NCI-H510A (cell line): ENCODE data around the gene ALG3.
A peak's percentile ranks its signal among the peaks of the same experiment; 100 is the strongest.
"Not testable (repeated sequence)": the region's sequence is repeated elsewhere in the genome, so short reads cannot be mapped to it uniquely, and the experiment has no call there.

Source experiments
- DNase-seq: peaks from one replicate; lab custom pipeline; 2025; lab: John Stamatoyannopoulos, UW

Gene ALG3

DNA sequence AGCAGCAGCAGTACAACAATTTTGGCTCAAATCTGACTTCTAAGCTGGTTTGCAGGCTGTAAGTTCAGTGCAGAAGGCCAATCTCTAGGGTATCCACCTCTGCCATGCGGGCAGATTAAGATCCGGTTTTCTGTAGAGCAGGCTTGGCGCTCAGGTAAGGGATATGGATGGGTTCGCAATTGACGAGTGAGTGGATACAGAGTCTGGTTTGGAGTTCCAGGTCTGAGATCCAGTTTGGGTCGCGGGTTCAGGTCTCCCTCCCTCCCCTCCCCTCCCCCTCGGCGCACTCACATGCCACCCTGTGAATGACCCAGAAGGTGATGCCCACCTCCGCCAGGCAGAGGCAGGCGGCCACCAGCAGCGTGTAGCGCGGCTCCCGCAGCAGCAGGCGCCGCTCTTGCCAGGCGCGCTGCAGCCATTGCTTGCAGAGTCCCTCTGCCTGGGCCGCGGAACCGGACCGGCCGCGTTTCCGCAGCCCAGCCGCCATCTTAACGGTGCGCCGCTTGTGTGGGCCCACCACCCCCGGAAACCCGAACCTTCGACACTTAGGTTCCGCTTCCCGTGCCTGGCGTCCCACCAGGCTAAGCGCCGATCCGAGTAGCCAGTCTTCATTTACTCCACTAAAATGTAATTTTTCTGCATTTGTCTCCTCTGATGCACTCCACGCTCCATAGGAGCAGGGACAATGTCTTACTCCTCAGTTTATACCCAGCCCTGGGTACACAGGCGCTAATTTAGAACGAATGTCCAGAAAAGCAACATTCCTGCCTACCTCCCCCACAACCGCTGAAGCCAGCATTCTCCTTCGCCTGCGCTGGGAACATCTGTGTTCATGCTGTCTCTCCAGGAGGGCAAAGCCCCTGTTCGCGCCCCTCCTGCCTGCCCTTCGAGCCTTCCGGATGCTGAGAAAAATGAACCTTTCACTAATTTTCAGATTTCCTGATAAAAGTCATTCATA, at the start of gene ALG3:
Gene ALG3 (minus strand): TSS at position 509 of the 958 bp plus-strand sequence. CDS start 22 bp downstream, at position 487.
- peak; percentile 72 for DNase-seq

DNA sequence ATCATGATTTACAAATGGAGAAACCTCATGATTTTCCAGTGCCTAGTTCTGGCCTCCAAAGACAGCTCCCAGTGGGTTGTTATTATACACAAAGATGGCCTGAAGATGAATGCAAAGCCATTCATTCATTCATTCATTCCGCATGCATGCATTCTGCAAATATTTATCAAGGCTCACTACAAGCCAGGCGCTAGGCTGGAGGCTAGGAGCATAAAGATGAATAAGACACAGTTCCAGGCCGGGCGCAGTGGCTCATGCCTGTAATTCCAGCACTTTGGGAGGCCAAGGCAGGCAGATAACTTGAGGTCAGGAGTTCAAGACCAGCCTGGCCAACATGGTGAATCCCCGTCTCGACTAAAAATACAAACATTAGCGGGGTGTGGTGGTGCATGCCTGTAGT, 47.9 kb upstream of the ALG3 start:
- no peak for DNase-seq

DNA sequence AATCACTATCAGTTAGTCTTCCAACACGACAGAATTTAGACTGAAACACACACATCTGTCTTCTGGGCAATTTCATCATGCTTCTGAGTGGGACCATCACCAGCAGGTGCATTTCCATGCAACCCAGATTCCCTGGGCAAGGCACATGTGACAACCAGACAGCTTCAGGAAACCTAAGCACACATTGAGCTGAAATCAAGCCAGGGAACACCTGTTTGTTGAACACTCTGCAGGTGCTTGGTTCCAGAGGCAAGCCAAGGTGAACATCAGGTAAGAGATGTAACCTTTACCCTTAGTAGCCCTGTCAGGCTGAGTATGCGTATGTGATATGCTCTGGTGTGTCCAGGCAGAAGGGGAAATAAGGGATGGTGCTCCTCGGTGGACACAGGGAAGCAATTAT, 47.0 kb upstream of the ALG3 start:
- DNase-seq: no peak

DNA sequence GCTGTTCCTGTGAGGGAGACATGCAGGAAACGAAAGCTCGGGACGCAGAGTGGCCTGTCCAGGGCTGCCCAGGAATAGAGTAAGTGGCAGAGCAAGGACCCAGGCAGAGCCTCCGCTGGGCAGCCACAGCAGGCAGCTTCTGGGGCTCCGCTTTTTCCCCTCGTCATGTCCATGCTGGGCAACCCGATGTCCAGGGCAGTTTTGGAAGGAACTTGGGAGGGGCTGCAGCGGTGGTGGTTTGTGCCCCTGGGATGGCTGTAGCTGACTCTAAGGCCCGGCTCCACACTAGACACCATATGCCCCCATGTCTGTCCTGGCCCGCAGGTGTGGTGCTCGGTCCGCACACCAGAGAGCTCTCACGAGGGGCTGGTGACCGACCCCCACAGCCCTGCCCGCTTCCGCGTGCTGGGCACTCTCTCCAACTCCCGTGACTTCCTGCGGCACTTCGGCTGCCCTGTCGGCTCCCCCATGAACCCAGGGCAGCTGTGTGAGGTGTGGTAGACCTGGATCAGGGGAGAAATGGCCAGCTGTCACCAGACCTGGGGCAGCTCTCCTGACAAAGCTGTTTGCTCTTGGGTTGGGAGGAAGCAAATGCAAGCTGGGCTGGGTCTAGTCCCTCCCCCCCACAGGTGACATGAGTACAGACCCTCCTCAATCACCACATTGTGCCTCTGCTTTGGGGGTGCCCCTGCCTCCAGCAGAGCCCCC, 43.1 kb upstream of the ALG3 start:
- DNase-seq: no peak

DNA sequence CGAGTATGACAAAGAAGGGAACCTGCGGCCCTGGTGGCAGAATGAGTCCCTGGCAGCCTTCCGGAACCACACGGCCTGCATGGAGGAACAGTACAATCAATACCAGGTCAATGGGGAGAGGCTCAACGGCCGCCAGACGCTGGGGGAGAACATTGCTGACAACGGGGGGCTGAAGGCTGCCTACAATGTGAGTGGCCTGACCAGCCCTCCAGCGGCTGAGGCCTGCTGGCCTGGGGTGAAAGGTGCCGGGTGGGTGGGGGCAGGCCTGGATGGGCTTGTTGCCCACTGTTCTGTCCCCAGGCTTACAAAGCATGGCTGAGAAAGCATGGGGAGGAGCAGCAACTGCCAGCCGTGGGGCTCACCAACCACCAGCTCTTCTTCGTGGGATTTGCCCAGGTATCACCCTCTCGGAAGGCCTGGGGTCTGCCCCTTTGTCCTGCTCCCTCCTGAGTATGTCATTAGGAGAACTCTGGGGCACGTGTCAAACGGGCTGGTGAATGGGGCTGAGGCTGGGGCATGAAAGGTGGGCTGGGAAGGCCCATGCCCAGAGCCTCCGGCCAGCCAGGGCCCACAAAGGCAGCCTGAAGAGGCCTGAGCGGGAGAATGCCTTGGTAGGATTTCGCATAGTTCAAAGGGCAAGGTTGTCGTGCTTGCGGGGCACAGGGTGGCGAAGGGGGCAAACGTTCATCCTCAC, 42.4 kb upstream of the ALG3 start:
- no peak for DNase-seq

DNA sequence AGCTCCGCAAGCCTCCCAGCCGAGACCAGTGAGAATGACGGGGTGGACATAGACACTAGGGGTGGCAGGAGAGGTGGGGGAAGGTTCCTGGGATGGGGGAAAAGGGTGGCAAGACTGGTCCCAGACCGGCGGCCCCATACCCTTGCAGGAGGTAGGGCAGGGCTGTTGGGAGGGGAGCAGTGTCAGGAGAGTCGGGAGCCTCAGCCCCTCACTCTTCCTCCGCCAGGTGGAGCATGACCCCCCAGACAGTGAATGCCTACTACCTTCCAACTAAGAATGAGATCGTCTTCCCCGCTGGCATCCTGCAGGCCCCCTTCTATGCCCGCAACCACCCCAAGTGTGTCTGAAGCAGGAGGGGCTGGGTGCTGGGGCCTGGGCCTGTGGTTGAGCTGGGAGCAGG, 41.6 kb upstream of the ALG3 start:
- DNase-seq: no peak

DNA sequence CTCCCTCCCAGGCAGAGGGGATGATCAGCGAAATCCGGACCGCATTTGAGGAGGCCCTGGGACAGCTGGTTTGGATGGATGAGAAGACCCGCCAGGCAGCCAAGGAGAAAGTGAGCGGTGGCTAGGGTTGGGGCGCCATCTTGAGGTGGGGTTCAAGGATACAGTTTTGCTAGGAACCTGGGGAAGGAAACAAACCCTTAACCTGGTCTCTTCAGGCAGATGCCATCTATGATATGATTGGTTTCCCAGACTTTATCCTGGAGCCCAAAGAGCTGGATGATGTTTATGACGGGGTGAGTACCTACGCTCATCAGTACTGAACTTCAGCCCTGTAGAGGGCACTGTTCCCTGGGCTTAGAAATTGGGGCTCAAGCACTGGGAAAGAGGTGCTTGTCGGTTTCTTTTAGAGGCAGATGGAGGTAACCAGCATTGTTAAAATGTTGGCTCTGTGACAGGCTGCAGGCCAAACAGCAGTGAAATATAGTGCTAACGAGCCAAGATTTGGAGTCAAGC, 40.7 kb upstream of the ALG3 start:
- peak; percentile 25 for DNase-seq

DNA sequence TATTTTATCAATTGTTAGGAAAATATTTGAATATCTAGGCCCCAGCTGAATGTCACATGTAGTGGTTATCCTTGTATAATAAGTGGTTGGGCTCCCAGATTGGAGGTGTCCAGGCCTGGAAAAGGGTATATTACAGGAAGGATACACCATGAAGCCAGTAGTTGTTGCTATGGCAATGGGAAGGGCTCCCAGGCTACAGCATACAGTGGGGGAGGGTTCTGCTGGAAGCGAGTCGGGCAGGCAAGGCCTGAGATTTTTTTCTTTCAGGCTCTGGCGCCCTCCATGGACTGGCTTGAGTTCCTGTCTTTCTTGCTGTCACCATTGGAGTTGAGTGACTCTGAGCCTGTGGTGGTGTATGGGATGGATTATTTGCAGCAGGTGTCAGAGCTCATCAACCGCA, 35.9 kb upstream of the ALG3 start:
- DNase-seq: peak; percentile 78

DNA sequence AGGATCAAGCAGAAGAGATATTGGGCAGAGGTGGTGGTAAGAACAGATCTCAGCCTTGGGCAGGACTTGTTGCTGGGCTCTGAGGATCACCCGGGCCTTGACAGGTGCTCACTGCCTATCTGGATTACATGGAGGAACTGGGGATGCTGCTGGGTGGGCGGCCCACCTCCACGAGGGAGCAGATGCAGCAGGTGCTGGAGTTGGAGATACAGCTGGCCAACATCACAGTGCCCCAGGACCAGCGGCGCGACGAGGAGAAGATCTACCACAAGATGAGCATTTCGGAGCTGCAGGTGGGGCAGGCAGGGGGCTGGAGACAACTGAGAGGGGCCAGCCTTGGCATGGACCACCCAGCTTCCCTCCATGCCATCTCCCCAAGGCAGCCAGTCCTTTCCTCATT, 34.9 kb upstream of the ALG3 start:
- no peak for DNase-seq

DNA sequence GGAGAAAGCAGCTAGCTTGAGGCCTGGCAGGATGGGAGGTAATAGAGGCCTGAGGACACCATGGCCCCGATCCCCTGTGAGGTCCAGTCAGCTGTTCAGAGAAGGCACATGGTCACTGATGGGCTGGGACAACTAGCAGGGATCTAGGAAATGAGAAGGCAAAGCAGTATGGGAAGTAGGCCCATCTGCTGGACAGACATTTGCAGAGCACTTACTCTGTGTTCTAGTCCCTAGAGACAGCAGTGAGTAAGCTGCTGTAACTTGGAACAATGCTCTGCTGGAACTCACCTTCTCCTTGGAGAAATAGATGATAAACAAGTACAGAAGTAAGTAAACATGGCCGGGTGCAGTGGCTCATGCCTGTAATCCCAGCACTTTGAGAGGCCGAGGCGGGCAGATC, 34.2 kb upstream of the ALG3 start:
- DNase-seq: no peak

DNA sequence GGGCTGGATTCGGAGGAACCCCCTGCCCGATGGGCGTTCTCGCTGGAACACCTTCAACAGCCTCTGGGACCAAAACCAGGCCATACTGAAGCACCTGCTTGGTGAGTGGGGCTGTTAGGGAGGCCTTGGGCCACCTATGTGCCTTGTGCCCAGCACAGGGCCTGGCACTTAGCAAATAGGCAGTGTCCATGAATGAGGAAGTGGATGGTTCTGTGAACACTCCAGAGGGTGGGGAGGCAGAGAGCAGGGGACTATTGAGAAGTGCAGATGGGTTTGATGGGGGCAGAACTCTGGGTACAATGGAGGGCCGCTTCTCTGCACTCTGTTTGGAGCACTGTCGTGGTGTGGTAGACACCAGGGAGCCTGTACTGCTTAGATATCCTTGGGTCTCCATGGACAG, 28.6 kb upstream of the ALG3 start:
- no peak for DNase-seq

DNA sequence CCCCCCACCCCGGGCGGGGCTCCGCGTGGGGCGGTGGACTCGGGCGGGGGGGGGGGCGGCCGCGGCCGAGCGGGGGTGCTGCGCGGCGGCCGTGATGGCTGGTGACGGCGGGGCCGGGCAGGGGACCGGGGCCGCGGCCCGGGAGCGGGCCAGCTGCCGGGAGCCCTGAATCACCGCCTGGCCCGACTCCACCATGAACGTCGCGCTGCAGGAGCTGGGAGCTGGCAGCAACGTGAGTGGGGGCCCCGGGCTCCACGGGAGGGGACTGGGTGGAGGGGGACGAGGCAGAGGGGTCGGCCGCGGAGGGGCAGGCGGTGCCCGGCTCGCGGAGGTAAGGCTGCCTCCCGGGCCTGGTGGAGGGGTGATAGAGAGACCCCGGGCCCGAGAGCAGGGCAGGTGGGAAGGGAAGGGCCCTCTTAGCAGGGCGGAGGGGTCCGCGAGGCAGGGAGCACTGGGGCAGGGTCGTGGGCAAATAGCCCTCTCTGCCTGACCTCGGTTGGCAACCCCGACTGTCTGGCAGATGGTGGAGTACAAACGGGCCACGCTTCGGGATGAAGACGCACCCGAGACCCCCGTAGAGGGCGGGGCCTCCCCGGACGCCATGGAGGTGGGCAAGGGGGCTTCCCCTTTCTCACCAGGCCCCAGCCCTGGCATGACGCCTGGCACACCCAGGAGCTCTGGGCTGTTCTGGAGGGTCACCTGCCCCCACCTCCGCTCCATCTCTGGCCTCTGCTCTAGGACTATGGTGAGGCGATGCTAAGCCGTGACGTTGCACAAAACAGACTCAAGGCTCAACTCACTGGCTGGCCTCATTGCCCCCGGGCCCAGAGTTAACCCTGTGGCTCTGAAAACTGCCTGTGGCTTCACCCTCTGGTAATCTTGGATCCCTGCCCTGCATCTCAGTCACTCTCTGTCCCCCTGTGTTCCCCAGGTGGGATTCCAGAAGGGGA, 27.5 kb upstream of the ALG3 start, which contains the start of gene ECE2:
Gene ECE2 (plus strand): TSS at position 62 of the 950 bp plus-strand sequence. CDS start 132 bp downstream, at position 194.
- DNase-seq: no peak

DNA sequence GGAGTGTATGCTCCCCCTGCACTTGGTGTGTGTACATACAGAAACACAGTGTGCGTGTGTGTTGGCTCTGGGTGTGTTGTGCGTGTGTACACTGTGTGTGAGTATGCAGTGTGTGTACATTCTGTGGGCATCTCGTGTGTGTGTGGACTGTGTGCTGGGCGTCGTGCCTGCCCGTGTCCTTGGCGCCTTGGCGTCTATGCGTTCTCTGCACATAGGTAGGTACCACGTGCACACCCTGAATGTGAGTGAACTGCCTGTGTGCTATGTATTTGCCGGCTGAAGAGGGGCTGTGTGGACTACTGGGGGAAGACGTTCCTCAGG, 26.6 kb upstream of the ALG3 start:
- DNase-seq: no peak

DNA sequence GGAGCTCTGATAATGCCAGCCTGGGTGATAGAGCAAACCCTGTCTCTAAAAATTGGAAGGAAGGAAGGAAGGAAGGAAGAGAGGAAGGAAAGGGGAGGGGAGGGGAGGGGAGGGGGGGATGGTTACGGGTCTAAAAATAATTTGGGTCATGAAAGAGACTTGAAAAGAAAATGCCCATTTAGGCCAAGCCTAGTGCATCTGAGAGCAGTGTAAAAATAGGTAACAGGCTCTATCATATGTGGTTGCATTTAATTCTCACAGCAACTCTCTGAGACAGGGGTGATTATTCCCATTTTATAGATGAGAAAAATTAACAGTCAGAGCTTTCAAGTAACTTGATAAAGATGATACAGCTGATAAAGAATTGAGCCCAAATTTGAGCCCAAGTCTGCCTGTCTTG, 23.5 kb upstream of the ALG3 start:
- DNase-seq: no peak

DNA sequence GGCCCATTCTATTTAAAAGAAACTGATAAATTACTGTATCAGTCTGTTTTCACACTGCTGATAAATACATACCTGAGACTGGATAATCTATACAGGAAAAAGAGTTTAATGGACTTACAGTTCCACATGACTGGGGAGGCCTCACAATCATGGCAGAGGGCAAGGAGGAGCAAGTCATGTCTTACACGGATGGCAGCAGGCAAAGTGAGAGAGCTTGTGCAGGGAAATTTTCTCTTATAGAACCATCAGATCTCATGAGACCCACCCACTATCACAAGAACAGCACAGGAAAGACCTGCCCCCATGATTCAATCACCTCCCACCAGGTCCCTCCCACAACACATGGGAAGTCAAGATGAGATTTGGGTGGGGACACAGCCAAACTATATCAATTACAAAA, 18.5 kb upstream of the ALG3 start:
- DNase-seq: not testable (repeated sequence)

DNA sequence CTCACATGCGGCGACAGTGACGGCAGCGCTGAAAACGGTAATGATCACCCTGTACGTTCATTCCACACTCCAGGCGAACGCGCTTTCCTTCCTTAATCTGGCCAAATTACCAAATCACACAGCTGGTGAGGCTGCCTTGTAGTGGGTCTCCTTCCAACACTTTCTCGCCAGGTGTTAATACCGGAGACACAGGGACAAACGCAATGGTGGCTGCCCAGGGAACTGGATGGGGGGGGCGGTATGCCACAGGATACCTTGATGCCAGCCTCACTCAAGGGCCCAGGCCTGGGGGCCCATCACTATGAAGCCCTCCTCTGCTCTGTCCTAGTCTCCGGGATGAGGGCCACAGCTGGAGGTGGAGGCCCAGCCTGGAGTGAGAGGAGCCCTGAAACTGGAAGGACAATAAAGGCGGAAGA, 14.0 kb upstream of the ALG3 start:
- no peak for DNase-seq

DNA sequence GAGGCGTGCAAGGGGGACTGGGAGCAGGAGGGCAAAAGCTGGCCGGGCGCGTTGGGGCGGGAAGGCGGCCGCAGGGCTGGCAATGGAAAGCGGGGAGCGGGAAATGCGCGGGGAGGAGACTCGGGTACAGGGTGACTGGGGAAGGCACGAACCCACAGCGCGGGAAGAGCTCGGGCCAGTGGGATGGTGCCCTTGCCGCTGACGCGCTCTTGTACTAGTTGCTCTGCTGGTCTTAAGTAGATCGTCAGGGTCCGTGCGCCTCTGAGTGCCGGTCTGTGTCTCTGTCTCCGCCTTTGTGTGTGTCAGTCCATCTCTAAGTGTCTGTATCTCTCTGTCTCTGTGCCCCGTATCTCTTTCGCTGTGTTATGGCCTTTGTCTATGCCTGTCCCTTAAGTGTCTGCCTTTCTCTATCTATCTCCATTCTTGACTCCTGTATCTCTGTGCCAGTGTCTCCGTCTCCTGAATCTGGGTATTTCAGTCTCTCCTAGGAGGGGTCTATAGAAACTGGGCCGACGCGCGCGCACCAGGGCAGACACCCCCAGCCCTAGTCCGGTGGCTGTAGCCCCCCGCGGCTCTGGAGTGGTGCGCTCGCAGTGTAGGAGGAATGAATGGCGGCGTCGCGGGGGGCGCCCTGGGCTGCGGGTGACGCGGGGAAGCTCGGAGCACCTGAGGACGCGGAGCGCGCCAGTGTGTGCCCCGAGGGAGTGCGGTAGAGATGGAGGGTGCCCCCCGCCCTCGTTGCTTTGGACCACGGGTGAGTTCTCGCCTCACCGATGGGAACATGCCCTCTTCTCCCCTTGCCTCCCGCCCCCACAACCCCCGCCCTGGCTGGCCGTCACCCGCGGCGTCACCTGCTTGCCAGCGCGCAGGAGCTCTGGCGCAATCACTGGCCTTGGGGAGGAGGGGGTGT, 13.3 kb upstream of the ALG3 start:
- DNase-seq: peak; percentile 73

DNA sequence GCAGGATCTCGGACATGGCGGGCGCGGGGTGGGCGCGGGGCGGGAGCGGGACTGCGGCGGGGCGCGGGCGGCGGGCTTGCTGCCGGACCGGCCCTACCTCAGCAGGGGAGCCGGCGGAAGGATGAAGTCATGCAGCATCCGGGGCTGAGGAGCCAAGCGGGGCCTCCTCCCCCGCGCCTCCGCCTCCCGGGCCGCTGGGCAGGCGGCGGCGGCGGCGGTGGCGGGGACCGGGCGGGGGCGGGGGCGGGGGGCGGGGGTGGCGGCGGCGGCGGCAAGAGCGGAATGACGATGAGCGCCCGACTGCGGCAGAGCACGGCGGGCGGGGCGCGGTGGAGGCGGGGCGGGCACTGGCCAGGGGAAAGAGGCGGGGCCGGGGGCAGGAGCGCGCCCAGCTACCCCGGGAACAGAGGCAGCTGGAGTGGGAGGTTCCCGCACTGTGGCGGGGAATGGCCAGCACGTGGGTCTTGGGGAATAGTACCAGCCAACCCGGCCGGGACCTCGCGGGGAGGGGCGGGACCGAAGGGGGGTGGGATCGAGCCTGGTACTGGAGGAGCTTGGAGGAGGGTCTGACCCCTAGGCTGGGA, 12.6 kb upstream of the ALG3 start, which contains the start of gene CAMK2N2:
Gene CAMK2N2 (minus strand): TSS at position 284 of the 584 bp plus-strand sequence. CDS start 268 bp downstream, at position 16.
- peak; percentile 91 for DNase-seq

DNA sequence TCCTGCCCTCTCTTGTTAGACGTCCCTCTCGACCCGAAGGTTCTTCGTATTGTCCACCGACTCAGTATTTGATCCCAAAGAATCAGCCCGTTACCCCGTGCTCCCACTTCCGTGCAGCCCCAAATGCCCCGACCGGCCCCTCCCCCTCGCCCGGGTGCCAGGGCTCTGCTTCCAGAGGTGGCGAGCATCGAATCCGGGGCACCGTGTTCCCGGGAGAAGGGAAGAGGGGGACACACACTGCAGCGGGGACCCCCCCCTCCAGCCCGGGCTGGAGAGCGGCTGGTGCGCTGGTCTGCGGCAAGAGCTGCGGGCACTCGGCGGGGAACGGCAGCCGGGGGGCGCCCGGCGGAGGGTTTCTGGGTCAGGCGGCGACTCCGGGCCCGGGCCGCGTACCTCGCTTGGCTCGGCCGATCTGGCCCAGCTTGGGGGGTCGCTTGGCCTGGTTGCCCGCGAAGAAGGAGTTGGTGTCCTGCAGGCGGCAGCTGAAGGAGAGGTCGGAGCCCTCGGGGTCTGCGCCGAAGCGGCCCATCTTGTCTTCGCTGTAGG, 12.0 kb upstream of the ALG3 start:
- no peak for DNase-seq
